Right kidney (tissue), 1 donor: ENCODE measurements around the gene KCTD18.

Experiments
- DNase-seq: peaks from one replicate; pipeline ENCODE4 v3.0.0-alpha.2; 2016

Gene KCTD18

GRCh38 chr2:200486529-200486928 is 23.3 kb downstream of the KCTD18 start:
- DNase-seq: no peak

DNA sequence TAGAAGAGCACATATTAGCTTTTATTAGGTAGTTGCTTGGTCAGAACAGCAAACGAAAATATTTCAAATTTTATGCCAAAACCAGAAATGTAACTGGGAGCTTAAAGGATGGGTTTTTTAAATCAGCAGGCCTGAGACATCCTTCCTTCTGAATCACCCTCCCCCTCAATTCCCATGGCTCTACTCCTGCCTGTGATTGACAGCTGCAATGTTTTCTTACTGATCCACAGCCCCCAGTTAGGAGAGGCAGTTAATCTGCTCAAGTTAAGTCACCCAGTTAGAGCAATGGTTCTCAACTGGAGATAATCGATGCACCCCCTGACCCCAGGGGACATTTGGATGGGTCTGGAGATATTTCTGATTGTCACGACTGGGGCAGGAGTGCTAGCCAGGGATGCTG is 24.9 kb downstream of the KCTD18 start:
- no peak for DNase-seq

- DNase-seq: no peak
These were observed 26.1 kb downstream of the KCTD18 start for GRCh38 chr2:200483729-200484198.

DNA sequence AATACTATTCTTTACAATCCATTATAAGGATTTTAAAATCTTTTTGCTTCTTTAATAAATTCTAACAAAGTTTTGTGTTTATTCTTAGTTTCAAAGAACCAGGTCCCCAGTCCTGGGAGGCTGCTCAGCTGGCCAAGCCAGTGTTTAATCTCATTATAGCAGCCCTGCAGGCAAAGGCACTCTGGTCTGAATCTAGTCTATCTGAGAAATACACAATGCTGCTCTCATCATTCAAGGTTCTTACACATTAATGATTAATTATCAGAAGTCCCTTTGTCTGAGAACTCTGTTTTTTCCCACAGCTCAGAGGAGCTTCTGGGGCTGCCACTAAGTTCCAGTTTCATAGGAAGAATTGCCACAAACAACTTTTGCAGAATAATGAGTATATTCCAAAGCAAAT is 27.7 kb downstream of the KCTD18 start:
- DNase-seq: no peak

DNA sequence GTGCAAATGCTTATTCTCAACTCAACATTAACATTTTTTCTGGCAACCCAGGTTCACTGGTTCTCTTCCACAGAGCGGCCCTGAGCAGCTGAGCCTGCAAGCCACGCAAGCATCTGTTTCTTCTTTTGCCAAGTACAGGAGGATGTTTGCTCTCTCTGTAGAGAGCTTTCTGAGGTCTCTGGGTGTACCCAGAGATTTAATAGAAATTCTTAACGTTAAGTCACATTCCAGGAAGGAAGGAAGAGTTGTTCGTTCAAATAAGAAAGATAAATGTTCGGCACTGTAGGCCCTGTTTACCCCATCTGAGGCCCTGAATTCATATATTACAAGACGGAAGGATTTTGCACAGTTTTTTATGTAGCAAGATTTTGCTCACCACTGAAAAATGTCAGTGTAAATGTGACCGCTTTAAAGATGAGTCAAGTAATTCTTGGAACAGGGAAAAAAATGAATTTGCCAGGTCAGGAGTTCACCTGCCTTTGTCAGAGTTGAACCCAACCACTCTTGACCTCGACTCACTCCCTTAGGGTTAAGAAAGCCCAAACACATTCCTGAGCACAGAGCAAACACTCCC is 30.1 kb downstream of the KCTD18 start:
- no peak for DNase-seq

GRCh38 chr2:200477667-200478131 is 32.2 kb downstream of the KCTD18 start:
- no peak for DNase-seq

DNA sequence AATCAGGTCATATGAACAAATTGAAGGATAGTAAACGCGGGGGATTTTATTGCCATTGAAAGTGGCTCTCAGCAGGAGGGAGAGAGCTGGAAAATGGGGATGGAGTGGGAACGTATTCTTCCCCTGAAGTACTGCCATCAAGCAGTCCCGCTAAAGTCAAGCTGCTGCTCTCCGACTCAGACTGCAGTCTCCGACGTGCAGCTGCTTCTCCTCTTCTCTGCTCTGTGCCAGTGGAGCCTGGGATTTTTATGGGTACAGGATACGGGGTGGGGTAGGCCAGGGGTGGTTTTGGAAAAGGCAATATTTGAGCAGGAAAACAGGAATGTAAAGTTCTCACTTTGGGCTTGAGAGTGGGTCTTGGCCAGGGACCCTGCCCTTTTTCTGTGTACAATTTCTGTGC is 33.0 kb downstream of the KCTD18 start:
- no peak for DNase-seq

GRCh38 chr2:200475795-200476194 is 34.1 kb downstream of the KCTD18 start:
- DNase-seq: no peak

DNA sequence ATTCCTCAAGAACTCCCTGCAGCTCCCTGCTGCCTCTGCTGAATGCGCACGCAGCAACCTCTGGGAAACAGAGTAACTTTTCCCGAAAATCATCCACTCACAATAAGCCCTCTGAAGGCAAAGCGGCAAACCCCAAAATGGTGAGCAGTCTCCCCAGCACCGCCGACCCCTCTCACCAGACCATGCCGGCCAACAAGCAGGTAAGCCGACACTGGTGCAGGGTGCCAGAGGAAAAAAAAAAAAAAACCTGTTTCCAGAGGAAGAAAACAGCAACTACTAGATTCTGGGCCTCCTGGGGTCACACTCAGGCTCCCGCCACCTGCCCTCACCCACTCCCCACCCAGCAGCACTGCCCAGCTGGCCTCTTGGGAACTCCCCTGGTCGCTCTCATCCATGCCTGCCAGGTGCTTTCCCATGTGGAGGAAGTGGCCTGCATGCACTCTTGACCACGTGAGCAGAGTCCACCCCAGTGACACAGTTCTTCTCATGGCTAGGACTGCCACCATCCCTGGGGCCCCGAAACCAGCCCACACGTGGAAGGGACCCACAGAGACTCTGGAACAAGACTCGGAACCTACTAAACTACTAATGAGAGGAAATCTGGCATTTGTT is 36.9 kb downstream of the KCTD18 start:
- no peak for DNase-seq

- no peak for DNase-seq
These were observed 37.8 kb downstream of the KCTD18 start for GRCh38 chr2:200471928-200472645.

- DNase-seq: peak; percentile 26
These were observed 38.5 kb downstream of the KCTD18 start for GRCh38 chr2:200471324-200471848.

GRCh38 chr2:200470230-200470629 is 39.6 kb downstream of the KCTD18 start:
- DNase-seq: no peak

DNA sequence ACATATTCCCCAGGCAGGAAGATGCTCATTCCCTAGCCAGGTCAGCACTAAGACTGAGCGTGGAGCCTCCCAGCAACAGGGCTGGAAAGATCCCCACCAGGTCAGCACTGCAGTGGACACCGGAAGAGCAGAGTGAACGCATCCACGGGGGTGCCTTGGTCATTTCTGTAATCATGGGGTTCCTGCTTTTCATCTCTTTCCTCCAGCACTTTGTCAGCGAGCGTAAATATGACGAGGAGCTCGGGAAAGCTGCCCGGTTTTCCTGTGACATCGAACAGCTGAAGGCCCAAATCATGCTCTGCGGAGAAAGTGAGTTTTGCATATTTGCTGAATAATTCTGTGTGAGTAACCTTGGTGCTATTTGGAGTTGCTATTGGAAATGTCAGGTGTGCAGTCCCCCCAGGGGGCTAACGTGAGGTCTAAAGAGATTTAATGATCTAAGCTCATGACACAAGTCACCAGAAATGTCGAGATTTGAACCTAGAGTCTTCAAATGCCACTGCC is 40.1 kb downstream of the KCTD18 start:
- no peak for DNase-seq

DNA sequence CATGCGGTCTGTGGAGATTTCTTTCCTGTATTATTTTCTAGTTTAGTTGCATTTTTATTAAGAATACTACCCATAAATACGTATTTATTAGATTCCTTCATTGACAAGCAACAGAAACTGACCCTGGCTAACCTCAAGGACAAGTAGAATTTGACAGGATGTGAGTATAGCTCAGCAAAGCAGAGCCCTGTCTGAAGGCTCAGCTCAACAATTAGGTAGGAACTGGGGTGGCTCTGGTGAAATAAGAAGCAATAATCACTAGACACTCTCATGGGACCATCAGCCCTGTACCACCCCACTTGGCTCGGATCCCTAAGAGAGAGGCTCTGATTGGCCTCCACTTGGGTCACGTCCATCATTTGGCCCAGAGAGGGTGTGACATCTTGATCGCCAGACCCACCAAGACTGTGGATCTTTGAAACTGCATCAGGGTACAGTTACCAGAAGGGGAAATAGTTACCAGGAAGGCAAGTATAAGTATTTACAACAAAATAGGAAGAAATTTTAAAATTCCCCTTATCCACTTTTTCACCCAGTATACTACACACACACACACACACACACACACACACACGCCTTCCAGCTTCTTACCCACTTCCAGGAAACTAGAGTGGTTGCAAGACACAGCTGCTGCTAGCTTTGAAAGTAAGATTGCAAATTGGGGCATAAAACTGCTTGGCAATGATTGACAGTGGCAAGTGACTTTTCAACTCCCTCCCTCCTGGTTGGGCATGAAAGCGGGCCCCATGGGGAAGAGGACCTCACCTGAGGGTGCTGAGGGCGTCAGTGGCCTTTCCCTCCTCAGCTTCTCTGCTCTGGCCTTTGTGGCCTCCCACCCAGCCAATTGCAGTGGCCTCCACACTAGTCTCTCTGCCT is 41.8 kb downstream of the KCTD18 start:
- DNase-seq: no peak

DNA sequence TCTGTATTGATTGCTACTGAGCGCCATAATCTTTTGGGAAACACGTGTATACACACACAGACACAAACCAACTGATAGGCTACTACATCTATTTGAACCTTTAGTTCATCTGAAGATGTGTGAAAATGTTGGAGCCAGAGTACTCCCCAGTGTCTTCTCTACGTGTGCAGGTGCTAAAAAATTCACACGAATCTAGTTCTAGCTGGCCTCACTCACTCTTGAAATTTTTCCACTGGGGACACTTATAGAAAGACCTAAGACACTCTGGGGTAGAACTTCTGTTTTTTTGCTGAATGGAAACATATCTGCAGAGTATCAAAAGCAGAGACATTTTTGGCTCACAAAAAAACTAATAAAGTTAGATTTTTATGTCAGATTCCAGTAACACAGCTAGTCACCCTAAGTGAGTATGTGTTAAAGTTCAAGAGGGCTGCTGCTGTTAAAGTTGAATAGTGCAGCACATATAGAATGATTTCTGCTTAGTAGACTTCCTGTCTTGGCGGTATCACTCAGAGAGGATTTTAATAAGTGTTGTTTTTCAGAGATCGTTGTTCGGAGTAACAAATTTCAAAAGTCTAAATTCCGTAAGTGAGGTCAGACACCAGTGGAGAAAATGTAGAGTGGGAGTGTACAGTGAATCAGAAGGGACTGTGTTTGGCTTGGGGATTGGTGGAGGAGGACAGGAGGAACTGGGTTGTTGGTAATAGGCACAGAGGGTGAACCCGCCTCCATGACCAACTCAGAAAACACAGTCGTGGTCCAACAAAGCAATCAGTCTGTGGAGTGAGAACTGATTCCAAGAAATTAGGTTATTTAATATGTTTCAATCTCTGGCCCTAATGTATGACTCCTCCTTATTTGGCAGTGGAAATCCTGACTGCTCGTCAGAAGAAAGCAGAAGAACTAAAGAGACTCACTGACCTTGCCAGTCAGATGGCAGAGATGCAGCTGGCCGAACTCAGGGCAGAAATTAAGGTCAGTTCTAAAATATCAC is 43.1 kb downstream of the KCTD18 start:
- DNase-seq: no peak

DNA sequence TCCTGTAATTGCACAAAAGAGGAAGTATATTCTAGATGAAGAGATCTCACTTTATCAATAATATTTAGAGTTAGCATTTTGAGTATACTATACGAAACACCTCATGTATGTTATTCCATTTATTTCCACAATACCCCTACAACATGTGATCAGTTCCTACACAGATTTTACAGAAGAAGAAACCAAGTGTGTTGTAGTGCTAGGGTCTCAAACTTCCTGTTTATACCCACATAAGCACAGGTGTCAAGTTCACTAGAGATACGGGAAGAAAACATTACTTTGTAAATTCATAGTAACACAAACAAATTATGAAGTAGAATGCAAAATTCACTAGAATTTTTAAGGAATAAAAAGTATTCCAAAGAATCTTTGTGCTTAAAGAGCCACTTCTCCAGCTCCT is 46.4 kb downstream of the KCTD18 start:
- DNase-seq: no peak

DNA sequence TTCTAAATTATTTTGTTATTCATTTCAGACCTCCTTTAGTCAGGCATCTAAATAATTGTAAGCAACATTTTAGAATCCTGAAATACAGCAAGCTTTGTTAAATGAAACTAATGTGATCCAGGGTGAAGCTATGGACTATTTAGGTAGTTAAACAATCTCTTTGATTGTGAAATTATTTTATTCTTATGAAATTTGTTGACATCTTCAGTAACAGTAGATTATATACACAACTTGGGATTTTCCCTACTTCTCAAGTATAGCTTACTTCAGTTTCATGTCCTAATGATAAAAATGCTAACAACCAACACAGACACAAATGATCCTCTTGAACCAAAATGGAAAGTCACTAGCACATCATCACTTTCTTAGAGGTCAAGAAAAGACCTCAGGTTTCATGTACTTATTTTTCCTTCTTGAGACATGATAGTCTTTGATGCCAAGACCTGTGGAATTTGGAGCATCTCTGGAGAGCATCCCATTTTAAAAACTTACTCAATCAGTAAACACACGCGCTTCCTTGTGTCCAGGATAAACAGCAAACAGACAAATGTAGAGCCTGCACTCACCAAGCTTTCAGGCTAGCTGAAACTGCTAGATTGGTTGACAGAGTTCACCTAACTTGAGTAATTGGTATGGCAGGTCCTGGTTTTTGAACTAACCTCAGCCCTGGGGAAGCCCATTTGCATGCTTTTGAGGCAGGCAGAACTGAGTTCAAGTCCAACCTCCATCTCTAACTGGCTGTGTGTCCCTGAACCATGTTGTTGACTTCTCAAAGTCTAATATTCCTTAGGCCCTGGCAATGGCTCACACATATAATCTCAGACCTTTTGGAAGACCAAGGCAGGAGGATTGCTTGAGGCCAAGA is 47.8 kb downstream of the KCTD18 start:
- no peak for DNase-seq

- no peak for DNase-seq
These were observed 50.8 kb downstream of the KCTD18 start for GRCh38 chr2:200459101-200459500.

GRCh38 chr2:200456567-200456966 is 53.3 kb downstream of the KCTD18 start:
- no peak for DNase-seq

DNA sequence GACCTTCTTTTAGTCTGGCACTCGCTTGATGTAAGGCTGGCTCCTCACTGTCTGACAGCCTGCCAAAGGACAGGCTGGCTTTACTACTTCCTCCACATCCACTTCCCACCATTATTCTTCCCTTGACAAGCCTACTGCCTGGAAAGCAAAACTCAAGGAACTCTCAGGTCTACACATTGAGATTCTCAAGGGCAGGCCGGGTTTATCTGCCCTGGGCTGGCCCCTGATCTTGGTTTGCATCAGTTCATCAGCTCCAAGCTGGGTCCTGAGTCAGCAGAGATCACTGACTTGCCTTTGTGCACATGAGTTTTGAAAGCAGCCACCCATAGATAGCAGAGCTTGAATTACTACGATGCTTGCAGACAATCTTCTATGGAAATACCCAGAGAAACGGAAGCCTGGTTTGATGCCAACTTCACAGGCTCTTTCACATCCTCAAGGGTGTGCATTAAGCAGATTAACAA is 53.9 kb downstream of the KCTD18 start:
- DNase-seq: no peak
